Right hindlimb (tissue), 1 donor: ENCODE results near the gene CD83.
"Not testable (repeated sequence)": the region's sequence is repeated elsewhere in the genome, so short reads cannot be mapped to it uniquely, and the experiment has no call there.

Experiments
- DNase-seq: peaks from one replicate; pipeline ENCODE4 v3.0.0-alpha.2; 2018

CD83 gene

DNA sequence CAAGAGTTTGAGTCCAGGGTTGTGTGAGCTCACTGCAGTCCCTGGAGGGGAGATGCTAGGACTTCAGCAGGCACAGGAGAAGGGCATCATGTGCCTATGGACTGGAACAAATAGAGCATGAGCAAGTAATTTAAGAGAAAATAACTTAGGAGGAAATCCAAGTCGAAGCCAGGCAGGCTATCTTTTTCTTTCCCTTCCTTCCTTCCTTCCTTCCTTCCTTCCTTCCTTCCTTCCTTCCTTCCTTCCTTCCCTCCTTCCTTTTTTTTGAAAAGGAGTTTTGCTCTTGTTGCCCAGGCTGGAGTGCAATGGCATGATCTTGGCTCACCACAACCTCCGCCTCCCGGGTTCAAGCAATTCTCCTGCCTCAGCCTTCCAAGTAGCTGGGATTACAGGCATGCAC is 33.7 kb downstream of the CD83 start:
- not testable (repeated sequence) for DNase-seq

GRCh38 chr6:14151773-14152172 is 34.2 kb downstream of the CD83 start:
- DNase-seq, result no peak

GRCh38 chr6:14153228-14153627 is 35.7 kb downstream of the CD83 start:
- no peak for DNase-seq

- DNase-seq, result no peak
Observed at GRCh38 chr6:14159090-14159489, 41.5 kb downstream of the CD83 start.

DNA sequence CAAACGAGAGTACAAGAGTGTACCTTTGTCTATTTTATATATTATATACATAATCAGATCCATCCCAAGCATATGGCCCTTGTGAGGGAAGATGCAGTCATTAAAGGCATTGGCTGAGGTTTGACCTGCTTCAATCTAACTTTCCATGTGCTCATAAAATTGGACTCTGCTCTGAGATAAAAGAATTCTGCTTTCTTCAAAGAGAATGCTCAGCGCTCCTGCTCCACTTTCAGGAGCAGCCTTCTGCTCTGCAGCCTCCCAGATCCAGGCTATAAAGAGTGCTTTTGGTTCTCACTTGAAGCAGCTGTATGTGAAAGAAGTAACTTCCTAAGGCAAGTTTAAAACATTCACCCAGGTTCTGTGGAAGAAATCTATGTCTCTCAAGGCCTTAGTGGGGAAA is 45.3 kb downstream of the CD83 start:
- no peak for DNase-seq

DNA sequence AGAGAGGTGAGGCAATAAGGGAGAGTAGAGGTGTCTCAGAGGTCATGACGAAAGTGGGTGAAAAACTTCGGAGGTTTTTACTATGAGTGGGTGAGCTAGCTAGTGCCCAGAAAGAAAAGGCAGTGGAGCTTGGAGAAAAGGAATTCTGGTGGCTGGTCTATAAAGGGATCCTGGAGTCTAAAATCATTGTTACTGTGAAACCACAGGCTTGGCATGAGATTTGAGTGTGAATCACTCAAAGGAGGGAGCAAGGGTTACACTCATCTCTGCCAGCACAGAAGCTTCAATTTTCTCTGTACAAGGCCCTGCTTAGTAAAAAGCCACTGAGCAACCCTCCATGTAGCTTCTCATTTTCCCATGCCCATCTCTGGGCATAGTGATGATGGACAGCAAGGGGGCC is 47.5 kb downstream of the CD83 start:
- DNase-seq, result no peak

DNA sequence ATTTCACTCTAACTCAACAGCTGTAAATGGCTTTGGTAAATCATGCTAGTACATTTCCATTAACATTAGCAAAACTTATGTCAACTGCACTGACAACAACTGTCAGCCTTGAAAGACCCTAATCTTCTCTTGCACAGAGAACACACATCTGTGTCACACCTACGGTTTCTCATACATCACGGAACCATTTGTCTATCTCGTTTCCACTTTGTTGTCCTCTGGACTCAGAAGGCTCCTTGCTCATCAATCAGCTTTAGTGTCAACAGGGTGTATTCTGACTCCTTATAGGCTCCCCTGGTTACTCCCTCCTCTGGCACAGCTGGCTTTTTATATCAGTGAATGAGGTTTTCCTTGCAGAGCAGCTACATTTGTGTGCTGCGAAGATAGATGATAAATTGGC is 49.3 kb downstream of the CD83 start:
- DNase-seq, result no peak

GRCh38 chr6:14170128-14170527 is 52.6 kb downstream of the CD83 start:
- no peak for DNase-seq

DNA sequence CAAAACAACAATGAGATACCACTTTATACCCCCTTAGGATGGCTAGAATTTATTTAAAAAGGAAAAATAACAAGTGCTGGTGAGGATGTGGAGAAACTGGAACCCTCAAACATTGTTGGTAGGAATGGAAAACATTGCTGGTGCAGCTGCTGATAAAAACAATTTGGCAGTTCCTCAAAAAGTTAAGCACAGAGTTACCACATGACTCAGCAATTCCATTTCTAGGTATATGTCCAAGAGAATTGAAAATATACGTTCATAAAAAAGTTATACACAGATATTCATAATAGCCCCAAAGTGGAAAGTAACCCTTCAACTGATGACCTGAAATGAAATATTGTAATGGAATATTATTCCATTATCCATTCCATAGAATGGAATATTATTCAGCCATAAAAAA is 55.0 kb downstream of the CD83 start:
- no peak for DNase-seq

DNA sequence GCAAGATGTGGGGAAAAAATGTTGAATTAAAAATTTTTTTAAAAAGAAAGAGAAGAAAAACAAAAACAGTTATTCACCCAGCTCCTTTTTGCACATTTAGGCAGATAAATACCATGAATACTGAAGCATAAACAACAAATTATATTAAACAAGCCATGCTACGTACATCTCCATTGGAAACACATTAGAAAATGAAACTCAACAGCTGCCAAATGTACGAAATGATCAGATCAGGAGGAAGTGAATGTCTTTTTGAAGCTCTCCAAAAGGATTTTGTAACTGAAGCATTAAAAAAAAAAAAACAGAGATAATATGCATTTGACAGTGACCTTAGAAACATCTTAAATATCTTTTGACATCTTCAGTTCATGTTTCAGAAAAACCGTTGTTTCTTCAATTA is 56.7 kb downstream of the CD83 start:
- DNase-seq, result no peak

DNA sequence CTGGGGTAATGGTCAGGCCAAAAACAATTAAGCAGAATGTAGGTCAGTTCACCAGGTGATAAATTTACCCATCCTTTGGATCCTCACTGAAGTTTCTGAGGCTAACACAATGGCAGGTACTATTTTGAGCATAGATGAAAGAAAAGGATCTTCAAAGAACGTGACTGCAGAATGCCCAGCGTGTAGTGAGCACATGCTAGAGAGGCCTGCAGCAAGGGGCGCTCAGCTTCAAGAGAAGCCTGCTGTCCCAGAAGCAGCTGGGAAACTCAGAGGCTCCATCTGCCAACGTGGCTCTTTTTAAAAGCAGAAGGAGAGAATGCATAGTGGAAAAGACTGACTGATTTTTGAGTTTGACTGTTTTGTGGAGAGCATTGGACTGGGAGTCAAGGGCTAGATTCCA is 57.4 kb downstream of the CD83 start:
- DNase-seq, result no peak

- no peak for DNase-seq
Observed at GRCh38 chr6:14176429-14176828, 58.9 kb downstream of the CD83 start.

GRCh38 chr6:14177413-14178082 is 60.0 kb downstream of the CD83 start:
- no peak for DNase-seq

GRCh38 chr6:14178083-14178445 is 60.5 kb downstream of the CD83 start:
- no peak for DNase-seq

- no peak for DNase-seq
Observed at GRCh38 chr6:14180609-14181008, 63.0 kb downstream of the CD83 start.

DNA sequence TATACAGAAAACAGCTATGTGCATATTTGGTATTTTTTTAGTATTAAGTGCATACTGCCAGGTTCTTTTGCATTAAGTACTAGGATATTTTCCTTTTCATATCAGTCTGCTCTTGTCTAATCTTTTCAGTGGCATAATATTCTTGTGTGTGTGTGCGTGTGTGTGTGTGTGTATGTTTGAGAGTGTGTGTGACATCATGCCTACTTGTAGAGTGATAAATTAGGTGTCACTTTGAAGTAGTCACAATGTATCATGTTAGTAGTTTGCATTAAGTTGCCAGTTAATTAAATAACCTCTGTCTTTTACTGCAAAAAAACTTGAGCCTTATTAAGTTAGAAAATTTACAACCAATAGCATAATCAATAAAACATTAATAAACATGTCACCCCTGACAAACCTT is 65.3 kb downstream of the CD83 start:
- no peak for DNase-seq
